GM10266 (cell line): ENCODE data around the gene MVP.
"Not testable (repeated sequence)": the region's sequence is repeated elsewhere in the genome, so short reads cannot be mapped to it uniquely, and the experiment has no call there.

Source experiments
- DNase-seq: peaks from one replicate; pipeline ENCODE4 v3.0.0; 2012; ENCODE audit errors: extremely low spot score
- CTCF ChIP-seq: IDR thresholded peaks from 2 replicates; pipeline ENCODE4 v1.5.1; 2012; ENCODE audit warnings: mild to moderate bottlenecking, low read depth; ENCODE audit not compliant: control insufficient read depth, insufficient read depth; ENCODE audit errors: missing control alignments

The MVP gene

GRCh38 chr16:29862383-29862883 is 42.2 kb downstream of the MVP start:
- TF ChIP-seq CTCF = peak; percentile 21
- DNase-seq = no peak

GRCh38 chr16:29862884-29863668 is 42.8 kb downstream of the MVP start, which contains the start of gene CDIPT:
CDIPT (minus strand) TSS chr16:29863226; CDS start chr16:29862857, 369 bp downstream.
- TF ChIP-seq CTCF = peak; percentile 88
- peak; percentile 96 for DNase-seq

DNA sequence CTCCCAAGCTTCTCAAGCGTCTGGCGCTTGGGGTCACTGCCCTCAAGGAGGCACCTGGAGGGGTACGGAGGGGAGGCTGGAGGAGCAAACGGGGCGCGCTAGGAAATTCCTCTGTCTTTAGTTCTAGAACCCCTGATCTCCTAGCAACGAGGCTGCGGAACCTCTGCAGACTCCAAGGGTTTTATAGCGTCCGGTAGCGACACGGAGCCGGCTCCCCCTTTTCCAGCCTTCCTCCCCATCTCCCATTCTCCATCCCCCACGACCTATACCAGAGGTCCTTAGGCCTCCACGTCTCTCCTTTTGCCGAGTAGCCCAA is 43.4 kb downstream of the MVP start:
- DNase-seq = no peak
- no peak for TF ChIP-seq CTCF

DNA sequence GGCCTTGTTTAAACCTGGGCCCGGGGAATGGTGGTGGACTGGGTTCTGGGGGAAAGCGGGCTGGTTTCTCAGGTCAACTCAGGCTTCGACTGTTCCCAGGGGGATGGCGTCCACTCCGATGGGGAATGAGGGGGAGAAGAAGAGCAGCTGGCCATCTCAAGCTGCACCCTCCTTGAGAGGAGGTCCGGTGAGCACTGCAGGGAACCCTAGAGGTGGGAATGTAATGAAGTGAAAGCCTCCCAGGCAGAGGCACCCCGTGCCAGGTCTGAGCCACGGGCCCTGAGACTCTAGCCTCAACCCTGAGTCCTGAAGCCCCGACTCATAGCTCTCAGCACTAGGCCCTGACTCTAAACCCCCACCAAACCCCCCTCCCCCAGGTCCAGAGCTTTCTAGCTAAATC is 43.9 kb downstream of the MVP start:
- TF ChIP-seq CTCF = no peak
- no peak for DNase-seq

DNA sequence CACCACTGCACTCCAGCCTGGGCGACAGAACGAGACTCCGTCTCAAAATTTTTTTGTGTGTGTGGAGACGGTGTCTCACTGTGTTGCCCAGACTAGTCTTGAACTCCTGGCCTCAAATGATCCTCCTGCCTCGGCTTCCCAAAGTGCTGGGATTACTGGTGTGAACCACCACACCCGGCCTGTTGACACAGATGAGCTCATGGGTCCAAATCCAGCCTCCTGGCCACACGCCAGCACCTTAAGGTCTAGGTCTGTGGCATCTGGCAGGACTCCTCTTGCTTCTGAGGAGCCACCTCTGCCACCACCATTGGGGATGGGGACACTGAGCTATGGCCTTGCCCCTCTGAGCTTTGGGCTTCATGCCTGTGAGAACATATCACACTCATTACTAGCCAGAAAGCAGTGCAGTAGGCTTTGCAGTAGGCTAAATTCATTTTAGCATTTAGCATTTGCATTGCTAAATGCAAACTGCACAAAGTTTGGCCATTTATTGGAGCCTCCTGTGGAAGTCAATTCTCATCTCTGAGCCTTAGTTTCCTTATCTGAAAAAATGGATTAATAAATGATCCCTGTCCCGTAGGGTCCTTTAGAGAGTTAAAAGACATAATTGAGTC is 48.2 kb downstream of the MVP start:
- DNase-seq = no peak
- no peak for TF ChIP-seq CTCF

- DNase-seq = not testable (repeated sequence)
Observed at GRCh38 chr16:29869067-29869466, 48.8 kb downstream of the MVP start.

GRCh38 chr16:29871822-29872546 is 51.7 kb downstream of the MVP start:
- TF ChIP-seq CTCF = no peak
- no peak for DNase-seq
